GM21526 (cell line): Measurements from ENCODE around the gene DRICH1.
"Not testable (repeated sequence)": the region's sequence is repeated elsewhere in the genome, so short reads cannot be mapped to it uniquely, and the experiment has no call there.

Experiments used
- ATAC-seq: cut with Tn5 transposase; IDR thresholded peaks from one replicate; pipeline ENCODE4 v1.9.1; 2021; ENCODE audit warnings: moderate library complexity; ENCODE audit not compliant: unreplicated experiment, low FRiP score

DRICH1 gene

GRCh38 chr22:23571486-23571885 lies 60.6 kb downstream of the DRICH1 start:
- no peak for ATAC-seq

DNA sequence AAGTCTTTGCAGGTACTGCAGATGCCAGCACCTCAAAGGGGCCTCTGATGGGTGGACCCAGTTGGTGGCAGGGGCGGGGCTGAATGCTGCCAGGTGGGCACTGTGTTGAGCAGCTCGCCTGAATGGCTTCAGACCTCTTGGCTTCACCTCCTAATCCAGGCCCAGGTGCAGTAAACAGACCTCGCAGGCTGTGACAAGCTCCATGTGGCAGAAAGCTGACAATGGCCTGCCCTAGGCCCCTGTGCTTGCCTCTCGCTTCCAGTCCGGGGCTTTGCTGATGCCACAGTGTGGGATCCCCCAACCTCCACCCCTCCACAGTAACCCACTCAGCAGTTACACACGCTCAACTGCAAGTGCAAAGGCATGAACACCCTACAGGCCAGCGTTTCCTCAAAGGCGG lies 61.4 kb downstream of the DRICH1 start:
- ATAC-seq, result no peak

- ATAC-seq, result no peak
Observed at GRCh38 chr22:23569716-23570115, 62.4 kb downstream of the DRICH1 start.

DNA sequence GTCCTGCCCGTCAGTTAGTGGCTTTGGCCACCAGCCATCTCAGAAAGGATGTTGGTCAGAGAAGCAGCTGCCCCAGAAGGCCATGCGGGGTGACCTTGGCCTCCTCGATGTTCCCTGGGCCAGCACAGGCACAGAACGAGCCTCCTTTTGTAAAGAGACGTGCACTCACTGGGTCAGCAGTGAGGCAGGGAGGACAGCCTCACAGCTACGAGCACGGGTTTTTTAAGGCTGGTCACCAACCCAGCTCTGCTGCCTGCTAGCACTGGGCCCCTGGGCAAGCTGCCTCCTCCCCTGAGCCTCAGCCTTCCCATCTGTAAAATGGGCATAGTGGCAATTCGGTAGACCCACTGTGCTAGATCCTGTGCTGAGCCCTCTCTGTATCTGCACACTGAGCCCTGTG lies 62.8 kb downstream of the DRICH1 start:
- no peak for ATAC-seq

GRCh38 chr22:23566705-23567475 lies 65.2 kb downstream of the DRICH1 start:
- no peak for ATAC-seq

DNA sequence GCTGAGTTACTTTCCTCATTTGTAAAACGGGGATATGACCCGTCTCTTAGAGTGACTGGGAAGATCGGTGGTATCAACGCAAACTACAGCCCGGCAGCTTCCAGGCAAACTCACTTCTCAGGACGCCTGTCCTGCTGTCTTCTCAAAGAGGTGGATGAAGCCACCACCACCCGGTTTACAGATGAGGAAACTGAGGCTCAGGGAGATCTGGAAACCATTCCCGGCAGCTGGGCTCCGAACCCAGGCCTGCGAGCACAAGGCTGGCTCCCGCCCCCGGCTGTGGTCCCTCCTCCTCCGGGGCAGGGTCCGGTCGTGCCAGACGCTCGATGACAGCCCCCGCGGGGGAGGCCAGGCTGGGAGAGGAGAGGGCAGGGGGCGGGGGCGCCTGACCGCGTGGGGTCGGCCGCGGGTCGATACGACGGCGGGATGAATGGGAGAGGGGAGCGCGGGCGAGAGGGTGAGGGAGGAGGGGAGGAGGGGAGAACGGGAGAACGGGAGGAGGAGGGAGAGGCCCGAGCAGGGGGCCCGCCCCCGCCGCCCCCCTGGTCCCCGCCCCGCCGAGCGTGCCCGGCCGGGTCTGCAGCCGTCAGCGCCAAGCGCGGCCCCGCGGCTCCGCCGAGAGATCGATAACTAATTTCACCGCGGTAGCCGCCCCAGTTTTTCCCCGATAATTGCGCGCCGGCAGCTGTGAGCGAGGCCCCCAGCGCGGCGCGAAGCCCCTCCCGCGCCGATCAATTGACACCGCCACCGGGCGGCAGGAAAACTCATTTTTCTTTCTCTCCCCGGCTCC lies 66.0 kb downstream of the DRICH1 start:
- ATAC-seq, result no peak

GRCh38 chr22:23565305-23565914 lies 66.7 kb downstream of the DRICH1 start:
- ATAC-seq, result no peak

DNA sequence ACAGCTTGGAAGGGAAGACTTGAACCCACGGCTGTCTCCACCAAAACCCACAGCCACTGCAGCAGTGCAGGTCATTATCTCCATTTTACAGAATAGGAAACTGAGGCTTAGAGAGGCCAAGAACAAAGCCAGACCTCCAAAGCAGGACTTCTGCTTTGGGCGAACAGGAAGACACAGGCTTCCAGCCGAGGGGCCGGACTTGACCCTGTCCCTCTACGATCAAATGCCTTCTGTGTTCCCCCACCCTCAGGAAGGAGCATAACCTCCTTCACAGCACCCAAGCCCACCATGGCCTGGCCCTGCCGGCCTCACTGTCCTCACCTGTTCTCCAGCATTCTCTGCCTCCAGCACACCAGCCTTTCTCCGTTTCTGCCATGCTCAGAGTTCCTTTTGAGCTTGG lies 67.8 kb downstream of the DRICH1 start:
- ATAC-seq, result no peak

GRCh38 chr22:23563111-23563510 lies 69.0 kb downstream of the DRICH1 start:
- no peak for ATAC-seq

- ATAC-seq, result no peak
Observed at GRCh38 chr22:23562186-23562585, 69.9 kb downstream of the DRICH1 start.

GRCh38 chr22:23561025-23561510 lies 71.1 kb downstream of the DRICH1 start:
- not testable (repeated sequence) for ATAC-seq

GRCh38 chr22:23560215-23560614 lies 71.9 kb downstream of the DRICH1 start:
- ATAC-seq, result not testable (repeated sequence)
